ENCODE results near the gene CAPNS2.

The CAPNS2 gene

GRCh38 chr16:55566432-55567175 is at the start of gene CAPNS2:
Gene CAPNS2 (plus strand): TSS chr16:55566684. CDS start chr16:55566757, 73 bp downstream.
- DNase-seq (ENCODE audit: low spot score): no peak

DNA sequence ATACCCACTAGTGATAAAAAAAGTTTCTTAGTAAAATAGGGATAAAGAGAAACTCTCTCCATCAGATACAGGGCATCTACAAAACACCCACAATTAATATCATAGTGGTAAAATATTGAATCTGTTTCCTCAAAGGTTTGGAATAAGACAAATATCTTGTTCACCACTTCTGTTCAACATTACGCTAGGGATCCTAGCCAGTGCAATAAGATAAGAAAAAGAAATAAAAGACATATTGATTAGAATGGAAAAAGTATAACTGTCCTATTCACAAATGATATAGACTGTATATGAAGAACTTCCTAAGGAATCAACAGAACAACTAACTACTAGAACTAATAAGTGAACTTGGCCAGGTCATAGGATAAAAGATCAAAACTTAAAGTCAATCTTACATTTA is 44.7 kb upstream of the CAPNS2 start:
- no peak for DNase-seq (ENCODE audit: low spot score)

DNA sequence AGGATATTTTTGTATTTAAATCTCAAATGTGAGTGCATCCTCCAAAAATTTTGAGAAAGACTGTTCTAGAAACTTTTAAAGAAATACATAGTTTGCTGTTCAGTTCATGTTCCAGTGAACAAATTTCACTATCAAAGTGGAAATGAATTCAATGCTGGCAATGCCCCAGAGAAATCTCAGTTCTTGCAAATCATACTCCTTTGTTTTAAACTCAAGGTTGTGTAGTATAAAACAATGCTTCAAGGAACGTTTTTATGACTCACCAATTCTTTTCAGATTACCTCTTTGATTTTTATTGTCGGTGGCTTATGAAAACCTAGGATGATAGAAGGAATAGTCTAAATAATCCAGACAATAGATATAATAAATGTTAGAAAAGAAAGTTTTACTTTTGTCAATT is 40.0 kb upstream of the CAPNS2 start:
- DNase-seq (ENCODE audit: low spot score): no peak

DNA sequence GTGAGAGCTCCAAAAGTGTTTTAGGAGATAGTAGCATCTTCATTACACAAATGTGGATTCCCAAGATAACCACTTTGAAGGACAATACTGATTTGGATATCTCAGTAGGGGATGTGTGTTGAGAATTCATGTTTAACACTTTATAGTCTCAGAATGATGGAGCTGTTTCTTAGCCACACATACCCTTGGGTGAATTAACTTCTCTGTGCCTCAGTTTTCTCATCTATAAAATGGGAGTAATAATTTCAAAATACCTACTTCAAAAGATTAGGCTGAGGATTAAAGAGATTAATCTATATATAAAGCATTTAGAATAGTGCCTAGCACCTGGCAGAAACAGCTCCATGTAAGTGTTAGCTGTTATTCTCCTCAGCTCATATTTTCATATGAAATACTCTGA is 38.6 kb upstream of the CAPNS2 start:
- no peak for DNase-seq (ENCODE audit: low spot score)

DNA sequence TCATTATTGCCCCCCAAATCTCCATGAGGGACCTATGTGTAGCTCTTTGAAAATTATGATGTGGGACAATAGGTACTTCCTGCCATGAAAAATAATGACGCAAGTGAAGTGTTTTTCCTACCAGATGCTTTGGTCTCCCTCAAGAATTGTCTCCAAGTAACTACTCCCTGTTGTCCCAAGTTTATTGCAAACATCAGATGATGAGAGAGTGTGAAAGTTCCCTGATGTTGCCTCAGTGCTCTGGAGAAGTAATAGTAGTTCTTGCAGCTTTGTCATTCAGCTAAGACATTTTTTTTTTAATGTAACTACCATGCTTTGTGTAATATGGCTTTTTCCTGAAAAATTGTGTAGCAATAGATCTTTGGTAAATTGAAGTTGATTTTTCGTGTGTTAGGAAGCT is 37.5 kb upstream of the CAPNS2 start:
- no peak for DNase-seq (ENCODE audit: low spot score)

GRCh38 chr16:55530316-55530856 is 36.1 kb upstream of the CAPNS2 start:
- DNase-seq (ENCODE audit: low spot score): no peak

DNA sequence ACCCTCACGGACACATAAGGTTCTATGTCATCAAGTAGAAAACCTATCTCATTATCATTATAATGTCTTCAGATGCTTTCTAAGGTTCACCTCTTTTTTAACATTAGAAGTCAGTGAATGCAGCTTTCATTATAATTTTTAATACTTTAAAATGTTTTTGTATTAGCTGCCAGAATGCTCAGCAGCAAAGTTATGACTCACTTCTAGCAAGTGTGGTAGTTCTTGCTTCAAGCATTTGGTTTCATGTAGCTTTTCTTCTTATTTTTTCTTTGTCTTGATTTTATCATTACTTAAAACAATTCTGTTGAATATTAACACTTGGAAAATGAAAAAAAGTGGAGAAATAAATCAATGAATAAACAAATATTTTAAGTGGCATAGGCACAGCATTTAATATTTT is 34.3 kb upstream of the CAPNS2 start:
- no peak for DNase-seq (ENCODE audit: low spot score)

GRCh38 chr16:55534756-55535155 is 31.7 kb upstream of the CAPNS2 start:
- no peak for DNase-seq (ENCODE audit: low spot score)

GRCh38 chr16:55539049-55539448 is 27.4 kb upstream of the CAPNS2 start:
- no peak for DNase-seq (ENCODE audit: low spot score)

GRCh38 chr16:55539488-55539887 is 27.0 kb upstream of the CAPNS2 start:
- DNase-seq (ENCODE audit: low spot score): no peak

DNA sequence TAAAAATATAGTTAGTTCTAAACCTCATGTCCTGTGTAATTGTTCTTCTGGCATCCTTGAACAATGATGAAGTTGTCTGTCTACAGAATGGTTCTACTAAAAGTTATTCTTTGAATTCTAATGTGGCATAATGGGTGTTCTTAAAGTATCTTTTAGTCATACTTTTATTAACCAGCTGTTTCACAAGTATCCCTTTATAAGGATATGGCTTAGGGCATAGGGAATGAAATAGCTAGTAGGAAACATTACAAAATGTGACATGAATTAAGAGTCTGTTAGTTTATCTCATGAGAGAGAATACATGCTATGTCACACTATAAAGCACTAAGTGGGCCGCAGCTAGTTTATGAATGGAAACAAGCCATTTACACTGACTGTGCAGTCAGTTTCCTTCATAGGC is 26.3 kb upstream of the CAPNS2 start:
- no peak for DNase-seq (ENCODE audit: low spot score)

- DNase-seq (ENCODE audit: low spot score): no peak
These were observed 23.9 kb upstream of the CAPNS2 start for GRCh38 chr16:55542459-55543082.

DNA sequence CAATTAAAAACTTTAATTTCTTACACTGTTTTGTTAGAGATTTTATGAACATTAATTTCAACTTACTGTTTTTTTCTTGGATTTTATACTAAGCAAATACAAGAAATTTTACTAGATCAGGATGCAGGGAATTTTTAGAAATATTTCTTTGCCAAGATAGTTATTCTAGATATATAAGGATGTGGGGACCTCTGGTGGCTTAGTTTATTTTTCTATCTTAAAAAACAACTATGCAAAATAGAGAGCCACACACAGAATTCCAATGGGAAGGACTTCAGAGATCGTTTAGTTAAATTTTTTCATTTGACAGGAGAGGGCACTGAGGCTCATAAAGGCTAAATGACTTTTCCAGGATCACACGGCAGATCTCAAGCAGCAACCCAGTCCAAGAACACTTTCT is 23.0 kb upstream of the CAPNS2 start:
- DNase-seq (ENCODE audit: low spot score): no peak

DNA sequence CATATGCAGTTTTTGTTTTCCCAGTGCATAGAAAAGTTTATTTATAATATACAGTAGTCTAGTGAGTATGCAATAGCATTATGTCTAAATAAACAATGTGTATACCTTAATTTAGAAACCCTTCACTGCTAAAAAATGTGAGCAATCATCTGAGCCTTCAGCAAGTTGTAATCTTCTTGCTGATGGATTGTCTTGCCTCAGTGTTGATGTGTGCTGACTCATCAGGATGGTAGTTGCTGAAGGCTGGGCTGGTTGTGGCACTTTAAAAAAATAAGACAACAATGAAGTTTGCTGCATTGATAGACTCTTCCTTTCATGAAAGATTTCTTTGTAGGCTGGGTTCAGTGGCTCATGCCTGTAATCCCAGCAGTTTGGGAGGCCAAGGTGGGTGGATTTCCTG is 13.9 kb upstream of the CAPNS2 start:
- DNase-seq (ENCODE audit: low spot score): no peak

GRCh38 chr16:55555436-55555835 is 11.0 kb upstream of the CAPNS2 start:
- no peak for DNase-seq (ENCODE audit: low spot score)

- no peak for DNase-seq (ENCODE audit: low spot score)
These were observed 9.3 kb upstream of the CAPNS2 start for GRCh38 chr16:55557186-55557585.

DNA sequence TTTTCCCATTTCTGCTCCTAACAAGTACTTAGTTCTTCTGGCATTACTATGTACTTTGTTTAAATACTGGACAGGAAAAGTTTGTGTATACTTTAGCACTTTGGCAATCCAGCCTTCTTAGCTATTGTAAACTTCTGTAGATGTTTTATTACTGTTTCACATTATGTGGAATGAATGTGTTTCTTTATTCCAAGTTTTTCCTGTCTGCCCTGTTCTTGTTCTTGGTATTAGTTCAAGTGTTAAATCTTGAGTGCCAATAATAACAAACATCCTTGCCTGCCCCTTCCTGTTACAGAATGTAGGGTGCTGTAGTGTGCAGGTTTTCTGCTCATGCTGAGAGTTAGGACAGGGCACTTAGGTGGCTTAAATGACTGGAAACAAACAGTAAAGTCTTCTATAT is 7.3 kb upstream of the CAPNS2 start:
- no peak for DNase-seq (ENCODE audit: low spot score)

DNA sequence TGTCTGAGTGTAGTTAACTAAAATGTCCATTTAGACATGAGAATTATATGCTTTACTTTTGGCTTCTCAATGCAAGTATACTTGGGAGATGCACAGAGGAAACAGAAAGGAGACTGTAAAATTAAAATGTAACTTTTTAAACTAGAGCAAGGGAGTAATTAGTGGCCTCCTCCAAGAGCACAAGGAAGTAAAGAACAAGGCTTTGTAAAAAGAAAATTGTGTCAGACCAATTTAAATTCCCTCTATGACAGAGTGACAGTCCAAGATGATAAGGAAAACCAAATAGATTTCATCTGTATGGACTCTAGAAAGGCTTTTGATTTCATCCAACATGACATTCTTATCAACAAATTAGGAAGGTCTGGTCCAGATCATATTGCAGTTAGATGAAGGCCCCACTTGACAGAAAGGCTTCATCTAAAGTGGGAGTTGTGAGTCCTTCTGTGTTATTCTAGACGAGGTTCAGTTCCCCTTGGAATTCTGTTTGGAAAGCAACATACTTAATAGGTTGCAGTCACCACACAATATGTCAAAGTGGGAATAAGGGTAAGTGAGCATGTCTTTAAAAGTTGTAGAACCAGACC is 6.5 kb upstream of the CAPNS2 start:
- no peak for DNase-seq (ENCODE audit: low spot score)

GRCh38 chr16:55561319-55561848 is 5.1 kb upstream of the CAPNS2 start:
- DNase-seq (ENCODE audit: low spot score): no peak

DNA sequence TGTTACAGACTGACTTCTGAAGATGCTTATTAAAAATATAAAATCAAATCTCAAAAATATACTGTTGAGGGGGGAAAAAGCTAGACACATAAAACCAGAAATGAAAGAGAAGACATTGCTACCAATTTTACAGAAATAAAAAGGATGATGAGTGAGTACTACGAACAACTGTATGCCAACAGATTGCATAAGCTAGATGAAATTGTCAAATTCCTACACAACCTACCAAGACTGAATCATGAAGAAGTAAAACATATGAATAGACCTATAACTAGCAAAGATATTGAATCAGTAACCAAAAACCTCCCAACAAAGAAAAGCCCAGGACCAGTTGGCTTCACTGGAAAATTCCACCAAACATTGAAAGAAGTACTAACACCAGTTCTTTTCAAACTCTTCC is 3.5 kb upstream of the CAPNS2 start:
- no peak for DNase-seq (ENCODE audit: low spot score)

- no peak for DNase-seq (ENCODE audit: low spot score)
These were observed 2.7 kb upstream of the CAPNS2 start for GRCh38 chr16:55563797-55564196.

DNA sequence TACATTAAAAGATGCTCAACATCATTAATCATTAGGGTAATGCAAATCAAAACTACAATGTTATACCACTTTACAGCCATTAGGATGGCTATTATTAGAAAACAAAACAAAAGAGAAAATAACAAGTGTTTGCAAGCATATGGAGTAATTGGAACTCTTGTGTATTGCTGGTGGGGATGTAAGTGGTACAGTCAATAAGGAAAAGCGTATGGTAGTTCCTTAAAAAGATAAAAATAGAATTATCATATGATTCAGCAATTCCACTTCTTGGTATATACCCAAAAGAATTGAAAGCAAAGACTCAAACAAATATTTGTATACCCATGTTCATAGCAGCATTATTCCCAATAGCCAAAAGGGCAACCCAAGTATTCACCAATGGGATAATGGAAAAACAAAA is 1.4 kb upstream of the CAPNS2 start:
- no peak for DNase-seq (ENCODE audit: low spot score)

DNA sequence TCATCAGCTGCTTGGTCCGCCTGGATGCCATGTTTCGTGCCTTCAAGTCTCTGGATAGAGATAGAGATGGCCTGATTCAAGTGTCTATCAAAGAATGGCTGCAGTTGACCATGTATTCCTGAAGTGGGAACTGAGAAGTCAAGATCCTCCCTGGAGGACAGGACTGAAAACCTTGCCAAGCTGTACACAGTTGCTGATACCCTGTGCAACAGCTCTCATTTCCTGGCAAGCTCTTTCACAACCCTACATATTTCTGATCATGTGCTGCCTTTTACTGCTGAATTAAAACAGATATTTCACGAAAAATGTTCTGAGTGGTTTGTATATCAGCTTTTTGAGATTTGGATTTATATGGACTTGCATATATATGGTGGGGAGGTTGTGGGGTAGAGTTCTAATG is 898 bp downstream of the CAPNS2 start:
- DNase-seq (ENCODE audit: low spot score): no peak

Data from hematopoietic multipotent progenitor cell treated with erythropoietin and hydrocortisone succinate and interleukin-3 and kit ligand, for 15 days (in vitro differentiated cells).